Measurements from ENCODE around the gene VAMP2.

Gene VAMP2

DNA sequence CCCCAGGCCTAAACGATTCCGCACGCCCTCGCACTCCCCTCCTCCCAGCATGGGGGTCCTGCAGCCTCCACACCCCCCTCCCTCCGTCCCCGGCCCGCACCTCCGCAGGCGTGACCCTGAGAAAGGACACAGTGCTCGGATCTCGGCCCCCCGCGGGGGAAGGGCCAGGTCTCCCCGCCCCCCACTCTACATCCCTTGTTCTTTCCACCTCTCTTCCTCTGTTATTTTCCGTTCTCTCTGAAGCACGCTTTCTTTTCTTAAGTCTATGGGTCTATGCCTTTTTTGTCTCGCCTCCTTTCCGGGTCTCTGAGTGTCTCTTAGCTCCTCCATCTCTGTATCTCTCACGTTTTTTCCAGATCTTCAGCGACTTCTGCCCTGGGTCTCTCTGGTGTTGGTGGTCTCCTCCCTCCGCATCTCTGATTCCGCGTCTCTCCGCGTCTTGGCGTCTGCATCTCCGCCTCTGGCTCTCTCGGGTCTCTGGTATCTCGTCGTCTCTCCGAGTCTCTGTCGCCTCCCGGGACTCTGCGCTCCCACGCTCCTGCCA, 36.7 kb downstream of the VAMP2 start:
- TF ChIP-seq, protein P1, sequence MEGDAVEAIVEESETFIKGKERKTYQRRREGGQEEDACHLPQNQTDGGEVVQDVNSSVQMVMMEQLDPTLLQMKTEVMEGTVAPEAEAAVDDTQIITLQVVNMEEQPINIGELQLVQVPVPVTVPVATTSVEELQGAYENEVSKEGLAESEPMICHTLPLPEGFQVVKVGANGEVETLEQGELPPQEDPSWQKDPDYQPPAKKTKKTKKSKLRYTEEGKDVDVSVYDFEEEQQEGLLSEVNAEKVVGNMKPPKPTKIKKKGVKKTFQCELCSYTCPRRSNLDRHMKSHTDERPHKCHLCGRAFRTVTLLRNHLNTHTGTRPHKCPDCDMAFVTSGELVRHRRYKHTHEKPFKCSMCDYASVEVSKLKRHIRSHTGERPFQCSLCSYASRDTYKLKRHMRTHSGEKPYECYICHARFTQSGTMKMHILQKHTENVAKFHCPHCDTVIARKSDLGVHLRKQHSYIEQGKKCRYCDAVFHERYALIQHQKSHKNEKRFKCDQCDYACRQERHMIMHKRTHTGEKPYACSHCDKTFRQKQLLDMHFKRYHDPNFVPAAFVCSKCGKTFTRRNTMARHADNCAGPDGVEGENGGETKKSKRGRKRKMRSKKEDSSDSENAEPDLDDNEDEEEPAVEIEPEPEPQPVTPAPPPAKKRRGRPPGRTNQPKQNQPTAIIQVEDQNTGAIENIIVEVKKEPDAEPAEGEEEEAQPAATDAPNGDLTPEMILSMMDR (IDR thresholded peaks at IDR 0.05; ENCODE audit: extremely low read depth, insufficient read depth, missing control alignments): no peak
- no peak for DNase-seq (ENCODE audit: low spot score)
- in situ Hi-C loops (cut with MboI; ENCODE audit: low pct_unique_long_range_greater_than_20kb, low sequenced_read_pairs, unreplicated experiment): no loop called here

DNA sequence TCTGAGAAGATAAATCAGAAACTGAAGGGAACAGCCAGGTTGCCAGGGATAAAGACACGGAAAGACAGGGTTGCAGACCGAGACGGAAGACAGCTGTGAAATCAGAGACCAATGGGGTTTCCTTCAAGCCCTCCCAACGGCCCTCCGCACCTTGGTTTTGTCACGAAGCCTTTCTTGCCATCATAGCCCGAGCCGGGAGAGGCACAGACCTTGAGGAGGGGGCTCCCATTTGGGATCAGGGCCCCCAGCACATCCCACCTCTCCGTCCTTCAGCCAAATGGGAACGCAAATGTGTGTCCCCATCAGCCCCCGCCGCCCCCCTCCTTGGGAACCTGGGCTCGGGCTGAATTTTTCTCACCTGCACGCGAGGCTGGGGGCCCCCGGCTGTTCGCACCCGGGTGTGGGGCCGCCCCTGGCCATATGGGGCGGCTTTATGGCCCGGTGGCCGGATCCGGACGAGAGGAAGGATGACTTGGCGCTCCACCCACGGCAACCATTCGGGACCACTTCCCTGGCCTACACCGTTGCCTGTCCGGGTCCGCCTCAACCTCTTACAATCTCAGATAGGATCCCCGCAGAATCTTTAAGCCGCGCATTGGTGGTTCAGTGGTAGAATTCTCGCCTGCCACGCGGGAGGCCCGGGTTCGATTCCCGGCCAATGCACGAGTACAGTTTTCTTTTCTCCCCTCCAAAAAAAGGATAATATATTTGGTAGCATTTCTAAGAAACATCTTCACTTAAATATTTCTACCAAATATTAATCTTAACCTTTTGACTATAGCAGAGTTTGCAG, 37.4 kb downstream of the VAMP2 start:
- DNase-seq (ENCODE audit: low spot score): peak; percentile 85
- in situ Hi-C loops (cut with MboI; ENCODE audit: low pct_unique_long_range_greater_than_20kb, low sequenced_read_pairs, unreplicated experiment): no loop called here
- TF ChIP-seq, protein P1 (IDR thresholded peaks at IDR 0.05; ENCODE audit: extremely low read depth, insufficient read depth, missing control alignments): no peak

DNA sequence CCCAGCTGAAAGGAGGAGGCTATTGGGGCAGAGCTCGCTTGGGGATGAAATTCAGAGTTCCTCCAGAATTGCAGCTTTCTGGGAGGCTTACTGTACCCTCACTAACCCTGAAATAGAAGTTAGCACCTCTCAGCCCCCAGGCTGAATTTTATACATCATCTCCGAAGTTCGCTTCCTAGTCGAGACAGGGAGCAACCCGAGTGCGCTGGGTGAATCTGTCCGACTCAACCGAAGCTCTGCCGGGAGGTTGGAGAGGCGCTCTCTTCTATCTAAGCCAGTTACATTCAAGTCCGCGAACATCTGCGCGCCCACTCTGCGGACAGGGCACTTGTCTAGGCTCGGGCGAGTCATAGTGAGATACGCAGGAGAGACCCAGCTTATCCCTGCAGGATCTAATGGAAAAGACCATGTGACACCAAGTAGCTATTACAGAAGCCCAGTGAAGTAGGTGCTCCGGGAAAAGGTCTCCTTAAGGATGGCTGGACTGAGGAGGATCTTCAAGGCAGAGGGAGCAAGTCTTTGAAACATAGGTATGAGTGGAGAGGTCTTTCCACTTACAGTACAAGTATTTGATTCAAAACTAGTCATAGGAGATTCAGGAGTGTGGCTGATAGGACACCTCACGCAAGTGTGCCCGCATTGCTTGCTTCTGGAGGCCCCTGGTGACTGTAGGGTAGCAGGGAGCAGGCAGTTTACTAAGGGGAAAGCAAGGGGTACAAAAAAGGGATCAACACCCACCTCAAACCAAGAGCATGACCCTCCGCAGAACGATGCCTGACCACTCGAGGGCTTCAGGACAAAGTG, 38.2 kb downstream of the VAMP2 start:
- in situ Hi-C loops (cut with MboI; ENCODE audit: low pct_unique_long_range_greater_than_20kb, low sequenced_read_pairs, unreplicated experiment): no loop called here
- no peak for DNase-seq (ENCODE audit: low spot score)
- TF ChIP-seq, protein P1 (IDR thresholded peaks at IDR 0.05; ENCODE audit: extremely low read depth, insufficient read depth, missing control alignments): no peak

DNA sequence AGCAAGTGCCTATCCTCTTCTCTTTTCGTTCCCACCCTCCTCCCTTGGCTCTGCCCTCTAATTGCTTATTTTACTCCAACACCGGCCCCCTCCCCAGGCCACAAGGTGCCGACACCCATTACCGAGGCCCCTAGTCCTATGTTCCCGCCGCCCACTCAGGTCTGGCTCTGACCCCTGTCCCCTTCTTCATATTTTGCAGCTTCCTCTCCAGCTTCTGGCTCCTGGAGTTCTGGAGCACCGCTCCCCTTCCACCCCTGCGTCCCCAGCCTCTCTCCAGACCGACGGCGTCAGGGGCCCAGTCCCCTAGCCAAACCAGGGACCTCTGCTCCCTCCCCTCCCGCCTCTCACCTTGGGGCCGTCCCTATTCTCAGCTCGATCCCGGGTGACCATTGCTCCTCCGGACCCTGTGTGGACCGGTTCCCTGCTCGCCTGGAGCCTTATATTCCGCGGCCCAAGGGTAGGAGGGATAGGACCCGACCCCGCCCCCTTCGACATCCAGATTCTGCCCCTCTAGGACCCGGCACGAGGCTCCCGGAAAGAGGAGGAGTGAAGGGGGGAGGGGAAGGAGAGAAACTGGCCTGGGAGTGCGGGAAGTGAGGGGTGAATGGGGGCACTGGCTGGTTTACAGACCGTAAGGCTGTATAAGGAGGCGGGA, 38.9 kb downstream of the VAMP2 start, which contains the start of gene HES7:
Gene HES7, minus strand, starts transcription at position 412 of the 655 bp plus-strand sequence. Its CDS starts 22 bp downstream, at position 390.
- DNase-seq (ENCODE audit: low spot score): no peak
- in situ Hi-C loops (cut with MboI; ENCODE audit: low pct_unique_long_range_greater_than_20kb, low sequenced_read_pairs, unreplicated experiment): no loop called here
- TF ChIP-seq, protein P1 (IDR thresholded peaks at IDR 0.05; ENCODE audit: extremely low read depth, insufficient read depth, missing control alignments): no peak

DNA sequence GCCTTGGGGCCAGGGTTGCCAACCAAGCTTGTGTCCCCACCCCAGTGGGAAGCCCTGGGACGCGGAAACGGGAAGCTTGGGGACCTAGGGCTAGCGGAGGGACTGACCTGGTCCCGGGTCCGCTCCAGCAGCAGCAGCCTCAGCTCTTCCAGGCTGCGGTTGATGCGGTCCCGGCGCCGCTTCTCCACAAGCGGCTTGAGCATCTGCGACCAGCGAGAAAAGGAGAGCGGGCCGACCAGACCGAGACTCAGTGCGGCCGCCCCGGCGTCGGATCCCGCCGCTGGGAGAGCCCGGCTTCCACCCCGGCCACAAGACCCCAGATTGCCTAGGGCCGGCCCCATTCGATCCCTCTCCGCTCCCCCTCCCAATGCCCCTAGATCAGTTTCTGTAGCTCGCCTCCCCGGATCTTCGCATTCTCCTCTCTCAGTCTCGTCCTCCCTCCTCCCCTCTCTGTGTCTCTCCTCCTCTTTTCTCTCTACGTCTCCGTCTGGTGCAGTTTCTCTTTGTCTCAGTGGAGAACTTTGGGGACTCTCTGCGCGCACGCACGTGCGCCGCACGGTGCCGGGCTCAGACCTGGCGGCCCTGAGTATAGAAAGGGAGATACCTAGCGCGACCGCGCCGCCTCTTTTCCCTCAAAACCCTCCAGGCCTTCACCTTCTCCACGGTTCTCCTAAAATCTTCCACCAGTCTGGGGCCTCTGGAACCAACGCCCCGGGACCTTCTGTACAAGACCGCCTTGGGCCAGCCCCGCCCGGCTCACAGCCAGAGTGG, 39.6 kb downstream of the VAMP2 start:
- DNase-seq (ENCODE audit: low spot score): peak; percentile 64
- in situ Hi-C loops (cut with MboI; ENCODE audit: low pct_unique_long_range_greater_than_20kb, low sequenced_read_pairs, unreplicated experiment): no loop called here
- TF ChIP-seq, protein P1 (IDR thresholded peaks at IDR 0.05; ENCODE audit: extremely low read depth, insufficient read depth, missing control alignments): no peak
